CD14-positive monocyte (primary cell): ENCODE data around the gene TTC7B. TPM values are rescaled to one million over a fixed set of nuclear protein-coding genes. Genes with fewer than 3 reads are reported as not detected.

Experiments
- DNase-seq, 3 donors: peaks; one replicate each; pipeline ENCODE4 v3.0.0-alpha.2; 2011 to 2022
- H2AFZ ChIP-seq: 2 replicates; pipeline ENCODE4 v1.6.0; 2012; ENCODE audit warnings: mild to moderate bottlenecking, low read depth, low read length, inconsistent platforms; ENCODE audit not compliant: insufficient read depth, poor library complexity, severe bottlenecking
- H3K27ac ChIP-seq, 2 donors: 1 replicate in 1 of 2; 2 replicates in 1 of 2; pipeline ENCODE4 v1.5.1; 2012 to 2013; ENCODE audit warnings: low read length in 2 of 2, control low read depth in 1 of 2, inconsistent platforms in 1 of 2, low read depth in 1 of 2, mild to moderate bottlenecking in 1 of 2
- H3K27me3 ChIP-seq, 2 donors: one replicate each; pipeline versions ENCODE4 v1.6.0 to v1.6.1; 2011 to 2013; ENCODE audit warnings: low read length in 2 of 2; ENCODE audit not compliant: control insufficient read depth in 2 of 2, insufficient read depth in 2 of 2
- H3K36me3 ChIP-seq, 2 donors: replicated peaks in 1 of 2; 1 replicate in 1 of 2; 2 replicates in 1 of 2; pipeline versions ENCODE4 v1.5.1 to v1.6.1; 2012 to 2013; ENCODE audit warnings: low read length in 2 of 2, control low read depth in 1 of 2, inconsistent platforms in 1 of 2, mild to moderate bottlenecking in 1 of 2; ENCODE audit not compliant: insufficient read depth in 2 of 2, control insufficient read depth in 1 of 2
- H3K4me1 ChIP-seq, 2 donors: 1 replicate in 1 of 2; 2 replicates in 1 of 2; pipeline versions ENCODE4 v1.5.1 to v1.6.1; 2012 to 2013; ENCODE audit warnings: low read length in 2 of 2, control low read depth in 1 of 2, inconsistent platforms in 1 of 2, mild to moderate bottlenecking in 1 of 2, moderate library complexity in 1 of 2; ENCODE audit not compliant: insufficient read depth in 2 of 2, control insufficient read depth in 1 of 2
- H3K4me2 ChIP-seq: replicated peaks from 2 replicates; pipeline ENCODE3; 2012; ENCODE audit warnings: low read length, moderate library complexity, mild to moderate bottlenecking; ENCODE audit not compliant: poor library complexity, severe bottlenecking; ENCODE audit errors: extremely low read depth
- H3K4me3 ChIP-seq, 3 experiments: fragments of 200-600 bp in 1 of 3; sonication (generic) in 1 of 3; replicated peaks in 1 of 3; 1 replicate in 2 of 3; 2 replicates in 1 of 3; pipeline ENCODE4 v1.5.1; 2011 to 2013; ENCODE audit warnings: low read length in 3 of 3, mild to moderate bottlenecking in 3 of 3, control low read depth in 2 of 3, low read depth in 2 of 3, inconsistent platforms in 1 of 3, moderate library complexity in 1 of 3
- H3K79me2 ChIP-seq: 2 replicates; pipeline ENCODE4 v1.6.0; 2012; ENCODE audit warnings: mild to moderate bottlenecking, control low read depth, inconsistent platforms, low read length, moderate library complexity; ENCODE audit not compliant: insufficient read depth
- H3K9ac ChIP-seq: 2 replicates; pipeline ENCODE4 v1.6.0; 2017; ENCODE audit warnings: low read length, mild to moderate bottlenecking; ENCODE audit not compliant: insufficient read depth, poor library complexity, severe bottlenecking
- H3K9me3 ChIP-seq, 2 donors: replicated peaks in 1 of 2; 1 replicate in 1 of 2; 2 replicates in 1 of 2; pipeline versions ENCODE4 v1.5.1 to v1.6.1; 2012 to 2013; ENCODE audit warnings: low read length in 2 of 2, control low read depth in 1 of 2; ENCODE audit not compliant: control insufficient read depth in 1 of 2, insufficient read depth in 1 of 2
- H4K20me1 ChIP-seq: 2 replicates; pipeline ENCODE4 v1.6.0; 2012; ENCODE audit warnings: mild to moderate bottlenecking, low read length, control low read depth, moderate library complexity; ENCODE audit not compliant: insufficient read depth
- H3K27ac Mint-ChIP-seq, 7 donors: one replicate each; pipeline ENCODE4 v1.8.0; 2020; ENCODE audit warnings: mild to moderate bottlenecking in 7 of 7, mixed read lengths in 7 of 7, moderate library complexity in 6 of 7, inconsistent platforms in 2 of 7
- H3K27me3 Mint-ChIP-seq, 3 donors: one replicate each; pipeline ENCODE4 v1.8.0; 2021 to 2022; ENCODE audit warnings: low read depth in 3 of 3, mild to moderate bottlenecking in 3 of 3, mixed read lengths in 3 of 3, moderate library complexity in 3 of 3, inconsistent platforms in 1 of 3
- H3K36me3 Mint-ChIP-seq, 2 donors: one replicate each; pipeline ENCODE4 v1.8.0; 2020; ENCODE audit warnings: mixed read lengths in 2 of 2, inconsistent platforms in 1 of 2, mild to moderate bottlenecking in 1 of 2
- H3K4me1 Mint-ChIP-seq: one replicate; pipeline ENCODE4 v1.8.0; 2020; ENCODE audit warnings: mild to moderate bottlenecking, mixed read lengths
- H3K4me3 Mint-ChIP-seq, 2 donors: one replicate each; pipeline ENCODE4 v1.8.0; 2020; ENCODE audit warnings: mild to moderate bottlenecking in 2 of 2, mixed read lengths in 2 of 2, moderate library complexity in 1 of 2
- H3K9me3 Mint-ChIP-seq, 7 donors: one replicate each; pipeline ENCODE4 v1.8.0; 2020 to 2022; ENCODE audit warnings: mixed read lengths in 7 of 7, mild to moderate bottlenecking in 6 of 7, moderate library complexity in 6 of 7, inconsistent platforms in 2 of 7
- WGBS: methylation state at CpG from one replicate; pipeline ENCODE4 v1.1.5; 2013; ENCODE audit warnings: missing lambda C conversion rate; ENCODE audit not compliant: insufficient coverage; 5-methylcytosine and 5-hydroxymethylcytosine counted together
- intact Hi-C, 2 donors: fragments of 100-400 bp; cut with micrococcal nuclease; formaldehyde crosslinking; loops; one replicate each; pipeline versions ENCODE4 v1.15.0 to v1.15.1; 2023
- polyA plus RNA-seq, 3 donors: library from polyadenylated mRNA; depleted of rRNA in 1 of 3; unstranded in 2 of 3; stranded (reverse) in 1 of 3; fragments of 300-500 nt in 2 of 3; fragments of >200 nt in 1 of 3; fragmentation: Illumina TruSeq in 2 of 3; gene quantifications; 1 replicate in 2 of 3; 2 replicates in 1 of 3; pipeline ENCODE4 v1.2.3, GENCODE V29; 2012 to 2021
- TF ChIP-seq, protein P1 (sequence below): fragments of 200-600 bp; IDR thresholded peaks from one replicate; pipeline ENCODE4 v1.8.0; 2022; ENCODE audit warnings: antibody characterized with exemption, mild to moderate bottlenecking

The TTC7B gene
- polyA plus RNA-seq, 3 donors: 0.87 to 2.6 (median 1.2) TPM

DNA sequence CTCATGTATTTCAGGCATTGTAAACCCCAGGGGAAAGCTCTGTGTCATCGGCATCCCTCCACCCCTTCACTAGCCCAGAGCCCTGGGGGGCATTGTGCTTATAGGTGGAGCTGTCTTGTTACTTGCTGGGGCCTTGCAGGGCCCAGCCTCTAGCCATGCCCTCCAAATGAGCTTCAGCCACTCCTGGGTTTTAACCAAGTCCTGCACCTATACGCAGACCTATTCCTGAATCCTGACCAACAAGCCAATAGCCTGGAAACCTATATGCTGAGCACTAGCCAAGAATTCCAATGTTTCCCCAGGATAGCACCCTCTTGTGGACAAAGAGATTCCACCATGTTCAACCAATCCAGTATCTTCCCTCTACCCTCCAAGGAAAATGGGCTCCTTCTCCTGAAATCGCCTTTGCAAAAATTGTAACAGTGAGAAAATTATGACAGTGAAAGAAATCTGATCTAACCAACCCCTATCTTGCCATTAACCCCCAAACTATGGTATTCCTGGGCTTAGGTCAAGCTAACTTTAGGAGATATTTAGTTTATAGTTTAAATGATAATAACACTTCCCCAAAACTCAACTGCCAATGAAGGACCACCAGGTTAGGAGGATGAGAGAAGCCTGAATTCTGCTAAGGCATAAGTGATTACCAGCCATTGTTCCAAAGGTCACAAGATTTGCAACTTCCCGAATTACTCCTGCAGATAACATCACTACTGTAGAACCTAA lies 55.5 kb downstream of the TTC7B start:
- intact Hi-C loops: no loop called here
- no peak overlapping the region for H3K27ac Mint-ChIP-seq
- H3K27me3 Mint-ChIP-seq: peaks cover 4 to 5% (median 5%) of the 10 kb centered on the region in 3 donors
- H3K4me3 Mint-ChIP-seq: no peak overlapping the region
- H3K9me3 Mint-ChIP-seq: peaks cover 4 to 18% (median 14%) of the 10 kb centered on the region in 7 donors
- Histone ChIP-seq H3K9me3 (peaks cover 0 to 9% of the 10 kb centered on the region in 2 donors), H4K20me1 (no peaks in the 10 kb centered on the region), H3K4me3 (no peak overlapping the region), H2AFZ (no peak overlapping the region), H3K36me3 (no peaks in the 10 kb centered on the region), H3K79me2 (no peaks in the 10 kb centered on the region), H3K9ac (no peak overlapping the region), H3K4me2 (no peak overlapping the region), H3K27ac (no peak overlapping the region), H3K4me1 (peaks cover 15% of the 10 kb centered on the region in 2 donors), H3K27me3 (no peaks in the 10 kb centered on the region)
- TF ChIP-seq, protein P1, sequence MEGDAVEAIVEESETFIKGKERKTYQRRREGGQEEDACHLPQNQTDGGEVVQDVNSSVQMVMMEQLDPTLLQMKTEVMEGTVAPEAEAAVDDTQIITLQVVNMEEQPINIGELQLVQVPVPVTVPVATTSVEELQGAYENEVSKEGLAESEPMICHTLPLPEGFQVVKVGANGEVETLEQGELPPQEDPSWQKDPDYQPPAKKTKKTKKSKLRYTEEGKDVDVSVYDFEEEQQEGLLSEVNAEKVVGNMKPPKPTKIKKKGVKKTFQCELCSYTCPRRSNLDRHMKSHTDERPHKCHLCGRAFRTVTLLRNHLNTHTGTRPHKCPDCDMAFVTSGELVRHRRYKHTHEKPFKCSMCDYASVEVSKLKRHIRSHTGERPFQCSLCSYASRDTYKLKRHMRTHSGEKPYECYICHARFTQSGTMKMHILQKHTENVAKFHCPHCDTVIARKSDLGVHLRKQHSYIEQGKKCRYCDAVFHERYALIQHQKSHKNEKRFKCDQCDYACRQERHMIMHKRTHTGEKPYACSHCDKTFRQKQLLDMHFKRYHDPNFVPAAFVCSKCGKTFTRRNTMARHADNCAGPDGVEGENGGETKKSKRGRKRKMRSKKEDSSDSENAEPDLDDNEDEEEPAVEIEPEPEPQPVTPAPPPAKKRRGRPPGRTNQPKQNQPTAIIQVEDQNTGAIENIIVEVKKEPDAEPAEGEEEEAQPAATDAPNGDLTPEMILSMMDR: peak; percentile 77
- DNase-seq: peak; percentile 12 to 40 (median 33)
- WGBS: 92% methylated on average over 2 of the region's 4 CpGs
- peaks cover 0 to 4% of the 10 kb centered on the region in 2 donors for H3K36me3 Mint-ChIP-seq
- H3K4me1 Mint-ChIP-seq: peaks cover 15% of the 10 kb centered on the region

DNA sequence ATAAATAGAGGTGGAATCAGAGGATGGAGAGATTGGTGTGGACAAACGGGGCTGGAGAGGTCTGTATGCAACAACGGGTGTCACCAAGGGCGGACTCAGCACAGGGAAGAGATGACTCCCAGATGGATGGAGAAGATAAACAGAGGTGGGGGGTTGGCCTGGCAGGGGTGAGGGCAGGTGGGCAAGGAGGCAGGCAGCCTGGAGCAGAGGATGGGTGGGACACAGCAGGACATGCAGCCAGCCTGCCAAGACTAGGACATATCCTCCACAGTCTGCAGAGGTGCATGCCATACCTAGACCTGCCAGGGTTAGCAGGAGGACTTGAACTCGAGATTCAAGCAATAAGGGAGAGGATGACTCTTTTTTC lies 56.2 kb downstream of the TTC7B start:
- no peak overlapping the region for H2AFZ ChIP-seq
- H3K4me2 ChIP-seq: no peak overlapping the region
- H3K27me3 ChIP-seq: no peaks in the 10 kb centered on the region
- H3K4me3 ChIP-seq: no peak overlapping the region
- intact Hi-C loops: no loop called here
- Mint-ChIP-seq H3K9me3 (peaks cover 4 to 18% (median 14%) of the 10 kb centered on the region in 7 donors), H3K27ac (no peak overlapping the region), H3K4me3 (no peak overlapping the region), H3K36me3 (peaks cover 0 to 4% of the 10 kb centered on the region in 2 donors), H3K4me1 (peaks cover 15% of the 10 kb centered on the region), H3K27me3 (peaks cover 4 to 5% (median 5%) of the 10 kb centered on the region in 3 donors)
- H3K36me3 ChIP-seq: no peaks in the 10 kb centered on the region
- no peak overlapping the region for H3K27ac ChIP-seq
- TF ChIP-seq, protein P1: no peak
- H3K4me1 ChIP-seq: peaks cover 15% of the 10 kb centered on the region in 2 donors
- no peaks in the 10 kb centered on the region for H4K20me1 ChIP-seq
- 88% methylated on average over 1 of the region's 4 CpGs for WGBS
- H3K9ac ChIP-seq: no peak overlapping the region
- no peaks in the 10 kb centered on the region for H3K79me2 ChIP-seq
- H3K9me3 ChIP-seq: peaks cover 0 to 9% of the 10 kb centered on the region in 2 donors
- no peak for DNase-seq
